Measurements from ENCODE around the gene ADI1.
"Not testable (repeated sequence)": the region's sequence is repeated elsewhere in the genome, so short reads cannot be mapped to it uniquely, and the experiment has no call there.

ADI1 gene

GRCh38 chr2:3492475-3492787 lies 26.9 kb downstream of the ADI1 start:
- DNase-seq = not testable (repeated sequence)

DNA sequence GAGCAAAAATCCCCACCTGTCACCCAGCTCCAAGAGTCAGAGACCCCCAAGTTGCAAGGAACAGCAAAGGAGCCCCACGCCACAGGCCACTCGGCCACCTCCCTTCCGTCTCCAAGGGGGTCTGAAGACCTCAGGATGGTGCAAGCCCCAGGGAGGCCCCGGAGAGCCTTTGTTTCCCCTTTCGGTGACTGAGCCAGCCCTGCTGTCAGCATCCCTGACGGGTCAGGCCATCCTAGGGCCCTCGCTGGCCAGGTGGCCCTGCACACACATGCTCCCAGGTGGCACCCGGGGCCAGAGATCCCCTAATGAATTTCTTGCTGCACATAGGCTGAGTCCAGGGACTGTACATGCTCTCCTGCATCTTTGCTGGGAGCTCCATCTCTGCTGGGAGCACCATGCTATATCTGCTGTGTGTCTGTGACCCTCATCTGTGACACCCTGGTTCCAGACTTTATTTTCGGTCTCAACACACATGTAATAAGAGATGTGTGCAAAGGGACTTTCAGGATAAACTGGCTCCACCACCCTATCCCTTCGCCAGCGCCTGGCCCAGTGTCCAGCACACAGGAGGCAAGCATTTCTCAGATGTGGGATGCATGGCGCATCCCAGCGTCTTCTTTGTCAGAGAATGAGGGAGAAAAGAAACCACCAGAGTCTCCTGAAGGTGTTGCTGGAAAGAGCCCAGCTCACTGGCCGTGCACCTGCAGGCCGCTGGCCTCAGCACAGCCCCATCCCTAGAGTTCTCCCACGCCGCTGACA lies 27.4 kb downstream of the ADI1 start:
- DNase-seq = no peak

DNA sequence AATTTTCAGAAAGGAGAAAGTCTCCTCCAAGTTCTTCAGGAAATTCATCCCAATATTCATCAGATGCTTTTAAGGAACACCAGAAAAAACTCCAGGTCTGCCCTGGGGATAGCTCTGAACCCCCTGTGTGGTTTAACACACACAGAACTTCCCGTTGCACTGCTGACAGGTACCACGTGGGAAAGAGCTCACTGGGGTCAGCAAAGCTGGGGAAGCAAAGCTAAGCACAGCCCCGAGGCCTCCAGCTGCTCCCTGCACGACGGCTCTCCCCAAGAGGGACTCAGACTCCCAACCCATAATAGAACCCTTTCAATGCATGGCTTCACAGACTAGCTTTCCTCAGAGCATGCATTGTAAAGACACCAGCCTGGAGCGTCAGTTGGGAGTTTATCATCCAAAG lies 28.0 kb downstream of the ADI1 start:
- no peak for DNase-seq

DNA sequence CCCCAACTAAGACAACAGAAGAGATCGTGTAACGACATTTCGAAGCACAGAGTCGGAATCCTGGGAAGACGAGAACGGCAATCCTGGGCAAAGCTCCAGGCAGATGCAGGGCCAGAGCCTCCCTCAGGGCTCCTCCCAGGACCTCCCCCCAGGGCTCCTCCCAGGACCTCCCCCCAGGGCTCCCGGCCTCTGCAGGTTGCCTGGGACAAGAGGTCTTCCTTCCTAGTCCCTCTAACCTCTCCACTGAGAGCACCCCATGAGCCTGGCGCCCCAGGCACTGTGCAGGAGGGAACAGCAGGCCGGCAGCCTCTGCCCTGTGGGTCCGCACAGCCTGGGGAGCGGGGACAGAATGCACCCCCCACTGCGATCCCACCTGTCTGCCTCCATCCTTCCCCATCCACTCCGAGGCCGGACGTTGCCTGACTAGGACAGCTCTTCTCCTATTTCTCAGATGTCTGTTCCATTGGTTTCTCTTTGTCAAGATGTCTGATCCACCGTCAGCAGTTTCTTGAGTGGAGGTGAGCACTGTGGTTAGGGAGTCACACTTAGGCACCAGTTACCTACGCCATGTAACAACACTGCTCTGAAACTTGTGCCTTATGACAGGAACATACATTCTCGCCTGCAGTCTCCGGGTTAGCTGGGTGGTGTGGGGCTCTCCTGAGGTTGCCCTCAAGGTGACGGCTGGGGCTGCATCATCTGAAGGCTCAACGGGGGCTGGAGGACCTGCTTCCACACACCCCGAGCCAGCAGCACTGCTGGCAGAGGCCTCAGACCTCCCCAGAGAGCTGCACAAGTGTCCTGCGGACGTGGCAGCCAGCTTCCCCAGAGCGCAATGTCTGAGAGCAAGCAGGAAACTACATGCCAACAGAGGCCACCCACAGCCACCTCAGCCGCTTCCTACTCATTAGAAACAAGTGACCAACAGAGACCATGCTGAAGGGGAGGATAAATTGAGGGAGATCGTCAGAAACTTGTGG lies 28.9 kb downstream of the ADI1 start:
- DNase-seq = no peak

DNA sequence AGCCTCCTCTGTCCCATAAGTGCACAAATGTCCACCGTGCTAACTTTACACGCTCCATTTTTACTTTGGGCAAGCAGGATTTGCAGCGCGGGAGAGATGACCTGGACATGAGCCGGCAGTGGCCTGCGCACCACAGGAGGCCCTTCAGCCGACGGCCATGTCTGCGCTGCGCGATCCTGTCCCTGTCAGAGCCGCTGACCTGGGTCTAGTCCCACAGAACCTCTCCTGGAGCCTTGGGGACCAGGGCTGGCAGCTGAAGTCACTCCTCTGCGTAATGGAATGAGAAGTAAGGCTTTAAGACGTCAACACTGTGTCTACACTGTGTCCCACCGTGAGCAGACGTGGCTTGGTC lies 29.6 kb downstream of the ADI1 start:
- DNase-seq = no peak

DNA sequence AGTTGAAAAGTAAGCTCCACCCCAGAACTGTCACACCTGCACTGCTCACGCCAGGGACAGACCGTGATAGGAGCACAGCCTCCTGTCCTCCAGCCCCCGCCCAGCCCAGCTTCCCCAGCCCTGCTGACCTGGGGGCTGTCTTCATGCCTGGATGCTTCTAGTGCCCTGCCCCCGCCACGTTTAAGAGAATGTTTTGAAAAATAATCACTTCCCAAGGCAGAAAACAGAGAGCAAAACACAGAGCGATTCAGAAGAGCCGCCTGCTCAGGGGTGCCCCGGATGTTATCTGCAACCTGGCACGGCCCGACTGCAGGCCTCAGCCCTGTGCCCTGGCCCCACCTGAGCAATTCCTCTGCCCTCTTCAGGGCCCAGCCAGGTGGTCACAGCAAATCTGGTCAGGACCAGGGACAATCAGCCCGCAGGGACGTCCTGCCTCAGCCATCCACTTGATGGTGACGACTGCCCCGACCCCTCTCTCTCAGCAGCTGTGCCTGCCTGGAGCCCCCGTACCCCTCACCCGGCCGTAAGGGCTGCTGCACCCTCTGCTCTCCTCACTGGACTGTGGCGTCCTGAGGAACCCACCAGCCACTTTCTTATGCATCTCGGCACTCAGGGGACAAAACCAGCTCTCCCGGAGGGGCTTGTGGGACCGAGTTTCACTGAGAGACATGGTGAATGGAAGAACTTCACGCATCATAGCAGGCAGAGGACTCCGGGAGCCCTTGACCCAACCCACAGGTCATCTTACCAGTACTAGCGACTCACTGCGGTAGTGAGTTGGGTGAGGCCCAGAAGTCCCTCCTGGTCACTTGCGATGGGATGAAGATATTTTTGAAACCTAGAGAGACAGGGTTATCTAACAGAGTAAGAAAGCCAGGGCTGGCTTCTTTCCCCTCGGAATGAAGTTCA lies 30.2 kb downstream of the ADI1 start:
- no peak for DNase-seq

DNA sequence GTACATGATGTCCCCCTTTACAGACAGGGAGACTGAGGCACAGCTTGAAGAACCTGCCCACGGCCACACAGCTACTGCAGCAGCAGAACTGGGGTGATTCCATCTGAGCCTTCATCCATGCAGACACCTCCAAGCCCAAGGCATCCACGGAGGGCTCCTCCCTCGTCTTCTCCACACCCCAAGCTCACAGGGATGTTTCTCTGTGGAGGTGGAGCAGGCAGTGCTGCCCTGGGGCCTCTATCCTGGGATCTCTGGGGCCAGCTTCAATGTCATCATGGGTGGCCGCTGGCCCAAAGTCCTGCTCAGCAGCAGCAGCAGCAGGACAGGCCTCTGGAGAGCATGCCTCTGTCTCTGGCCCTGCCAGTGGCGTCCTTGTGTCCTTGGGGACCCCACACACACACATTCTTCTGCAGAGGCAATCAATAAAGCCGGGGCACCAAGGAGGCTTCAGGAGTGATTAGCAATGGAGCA lies 31.2 kb downstream of the ADI1 start:
- no peak for DNase-seq

- no peak for DNase-seq
These were observed 31.9 kb downstream of the ADI1 start for GRCh38 chr2:3487432-3487831.

DNA sequence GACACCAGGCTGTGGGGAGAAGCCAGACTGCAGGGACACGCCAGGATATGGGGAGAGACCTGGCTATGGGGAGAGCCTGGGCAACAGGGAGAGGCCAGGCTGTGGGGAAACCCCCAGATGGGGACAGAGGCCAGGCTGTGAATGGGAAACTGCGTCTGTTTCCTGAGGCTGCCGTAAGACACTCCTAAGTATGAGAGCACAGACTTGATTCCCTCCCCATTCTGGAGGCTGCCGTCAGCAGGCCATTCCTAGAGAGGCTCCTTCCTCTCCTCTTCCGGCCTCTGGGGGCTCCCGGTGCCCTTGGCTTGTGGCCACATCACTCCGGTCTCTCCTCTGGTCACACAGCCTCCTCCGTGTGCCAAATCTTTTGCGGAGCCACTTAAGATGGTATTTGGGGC lies 32.3 kb downstream of the ADI1 start:
- DNase-seq = no peak

- DNase-seq = no peak
These were observed 33.0 kb downstream of the ADI1 start for GRCh38 chr2:3486047-3487027.

GRCh38 chr2:3485166-3485565 lies 34.2 kb downstream of the ADI1 start:
- DNase-seq = no peak

- no peak for DNase-seq
These were observed 35.1 kb downstream of the ADI1 start for GRCh38 chr2:3483986-3484960.

DNA sequence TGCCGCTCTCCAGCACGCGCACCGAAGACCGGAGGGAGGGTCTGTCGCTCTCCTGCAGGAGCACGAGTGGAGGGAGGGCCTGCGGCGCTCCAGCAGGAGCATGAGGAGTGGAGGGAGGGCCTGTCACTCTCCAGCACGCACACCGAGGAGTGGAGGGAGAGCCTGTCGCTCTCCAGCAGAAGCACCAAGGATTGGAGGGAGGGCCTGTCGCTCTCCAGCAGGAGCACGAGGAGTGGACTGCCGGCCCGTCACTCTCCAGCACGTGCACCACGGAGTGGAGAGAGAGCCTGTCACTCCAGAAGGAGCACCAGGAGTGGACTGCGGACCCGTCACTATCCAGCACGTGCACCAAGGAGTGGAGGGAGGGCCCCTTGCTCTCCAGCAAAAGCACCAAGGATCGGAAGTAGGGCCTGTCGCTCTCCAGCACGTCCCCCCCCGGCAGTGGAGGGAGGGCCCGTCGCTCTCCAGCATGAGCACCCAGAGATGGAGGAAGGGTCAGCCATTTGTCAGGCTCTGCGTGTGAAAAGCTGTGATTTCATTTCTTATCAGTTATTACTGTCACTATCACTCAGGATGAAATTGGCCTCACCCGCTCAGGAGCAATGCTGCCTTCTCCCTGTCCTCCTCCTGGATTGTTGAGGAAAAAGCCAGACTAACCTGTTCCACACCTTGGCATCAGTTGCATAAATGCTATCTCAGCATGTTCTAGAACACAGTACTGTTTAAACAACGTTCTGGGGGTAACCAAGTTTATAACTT lies 35.9 kb downstream of the ADI1 start:
- DNase-seq = peak in 1 of 2 donors; percentile 69

DNA sequence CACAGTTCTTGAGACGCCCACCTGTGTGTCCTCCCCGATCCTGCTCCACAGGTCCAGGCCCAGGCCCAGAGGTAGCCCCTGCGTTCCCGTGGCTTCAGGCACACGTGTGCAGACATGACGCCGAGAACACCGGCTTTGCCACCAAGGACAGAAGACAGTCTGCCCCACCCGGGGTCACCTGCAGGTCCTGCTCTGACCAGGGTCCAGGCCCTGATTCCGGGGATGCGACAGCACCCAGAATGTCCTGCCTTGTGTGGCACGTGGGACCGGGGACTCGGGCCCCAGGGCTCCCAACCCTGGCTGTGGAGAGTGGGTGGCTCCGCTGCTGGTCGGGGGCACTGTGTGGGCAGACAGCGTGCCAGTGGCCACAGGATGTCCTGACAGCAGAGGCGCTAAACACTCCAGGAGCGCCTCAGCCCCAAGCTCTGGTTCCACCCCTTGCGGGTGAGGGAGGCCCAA lies 36.9 kb downstream of the ADI1 start:
- DNase-seq = no peak

DNA sequence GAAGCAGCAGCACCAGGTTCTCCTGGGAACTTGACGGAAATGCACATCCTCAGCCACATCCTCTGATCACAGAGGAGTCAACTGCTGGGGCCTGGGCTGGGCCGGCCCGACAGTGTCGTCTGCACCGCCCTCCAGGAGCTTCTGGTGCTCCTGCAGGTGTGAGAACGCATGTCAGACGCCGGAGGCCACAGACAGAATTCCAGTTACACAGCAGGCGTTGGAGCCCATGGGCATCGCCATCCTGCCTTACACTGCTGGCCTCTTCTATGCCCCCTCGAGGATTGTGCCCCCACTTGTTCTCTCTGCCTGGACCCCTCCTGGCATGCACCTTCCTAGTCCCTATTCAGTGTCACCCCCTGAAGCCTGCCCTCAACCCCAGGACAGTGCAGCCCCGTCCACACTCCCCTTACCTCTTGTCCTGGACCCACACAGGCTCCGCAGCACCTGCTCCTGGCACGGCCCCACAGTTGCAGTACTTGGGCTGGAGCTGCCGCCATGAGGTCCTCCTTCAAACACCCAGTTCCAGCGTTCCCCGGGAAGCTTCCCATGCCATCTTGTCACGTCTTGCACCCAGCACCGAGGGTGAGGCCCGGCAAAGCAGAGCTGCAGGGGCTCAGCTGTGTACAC lies 37.5 kb downstream of the ADI1 start:
- DNase-seq = no peak

- DNase-seq = no peak
These were observed 38.3 kb downstream of the ADI1 start for GRCh38 chr2:3481011-3481400.

- DNase-seq = no peak
These were observed 38.9 kb downstream of the ADI1 start for GRCh38 chr2:3480352-3481010.
